ENCODE results near the gene NKD1. TPM values are rescaled to one million over a fixed set of nuclear protein-coding genes. Genes with fewer than 3 reads are reported as not detected.

The NKD1 gene
- polyA plus RNA-seq, 1 experiment = not detected

GRCh38 chr16:50607447-50607846, 59.3 kb downstream of the NKD1 start:
- CTCF ChIA-PET = no interaction called here
- no peak for DNase-seq (ENCODE audit: low read depth, low spot score)

GRCh38 chr16:50607970-50608557, 59.9 kb downstream of the NKD1 start:
- TF ChIP-seq CTCF (IDR thresholded peaks at IDR 0.05; ENCODE audit: low read depth, low read length) = no peak
- H3K9me3 ChIP-seq (ENCODE audit: control insufficient read depth, insufficient read depth, low read length) = no peaks in the 10 kb centered on the region; the same call in 1 of the 2 replicates
- H3K27me3 ChIP-seq (ENCODE audit: control insufficient read depth, insufficient read depth, low read length) = peaks cover 27% of the 10 kb centered on the region
- DNase-seq (ENCODE audit: low read depth, low spot score) = no peak
- no peak overlapping the region for H3K27ac ChIP-seq (ENCODE audit: low read depth, low read length)
- no peak overlapping the region for H3K4me3 ChIP-seq (ENCODE audit: low read depth, low read length)
- POLR2A ChIA-PET = no interaction called here
- CTCF ChIA-PET = no interaction called here

More at GRCh38 chr16:50607447-50607846, 59.3 kb downstream of the NKD1 start:
- POLR2A ChIA-PET = no interaction called here
- H3K4me3 ChIP-seq (ENCODE audit: low read depth, low read length) = no peak overlapping the region
- no peaks in the 10 kb centered on the region; the same call in 1 of the 2 replicates for H3K9me3 ChIP-seq (ENCODE audit: control insufficient read depth, insufficient read depth, low read length)
- H3K27me3 ChIP-seq (ENCODE audit: control insufficient read depth, insufficient read depth, low read length) = peaks cover 21% of the 10 kb centered on the region
- H3K27ac ChIP-seq (ENCODE audit: low read depth, low read length) = no peak overlapping the region
- no peak for TF ChIP-seq CTCF (IDR thresholded peaks at IDR 0.05; ENCODE audit: low read depth, low read length)

GRCh38 chr16:50609049-50609448, 60.9 kb downstream of the NKD1 start:
- CTCF ChIA-PET = interaction anchor here (2.9 kb wide), 2 partner anchors 57 to 197 kb away, joined by 11 to 12 read pairs; no protein-coding TSS in a partner anchor
- no peak overlapping the region for H3K27ac ChIP-seq (ENCODE audit: low read depth, low read length)
- DNase-seq (ENCODE audit: low read depth, low spot score) = no peak
- H3K27me3 ChIP-seq (ENCODE audit: control insufficient read depth, insufficient read depth, low read length) = peaks cover 34% of the 10 kb centered on the region
- no peak overlapping the region for H3K4me3 ChIP-seq (ENCODE audit: low read depth, low read length)
- TF ChIP-seq CTCF (IDR thresholded peaks at IDR 0.05; ENCODE audit: low read depth, low read length) = no peak
- POLR2A ChIA-PET = no interaction called here
- H3K9me3 ChIP-seq (ENCODE audit: control insufficient read depth, insufficient read depth, low read length) = no peaks in the 10 kb centered on the region; the same call in 1 of the 2 replicates

GRCh38 chr16:50609471-50609870, 61.3 kb downstream of the NKD1 start:
- Histone ChIP-seq H3K9me3 (ENCODE audit: control insufficient read depth, insufficient read depth, low read length) (no peaks in the 10 kb centered on the region; the same call in 1 of the 2 replicates), H3K4me3 (ENCODE audit: low read depth, low read length) (no peak overlapping the region), H3K27me3 (ENCODE audit: control insufficient read depth, insufficient read depth, low read length) (peaks cover 36% of the 10 kb centered on the region), H3K27ac (ENCODE audit: low read depth, low read length) (no peak overlapping the region)
- POLR2A ChIA-PET = no interaction called here
- TF ChIP-seq CTCF (IDR thresholded peaks at IDR 0.05; ENCODE audit: low read depth, low read length) = no peak
- DNase-seq (ENCODE audit: low read depth, low spot score) = no peak
- CTCF ChIA-PET = interaction anchor here (2.9 kb wide), 2 partner anchors 56 to 197 kb away, joined by 11 to 12 read pairs; no protein-coding TSS in a partner anchor
